ENCODE data around the gene ZBBX.

Gene ZBBX

DNA sequence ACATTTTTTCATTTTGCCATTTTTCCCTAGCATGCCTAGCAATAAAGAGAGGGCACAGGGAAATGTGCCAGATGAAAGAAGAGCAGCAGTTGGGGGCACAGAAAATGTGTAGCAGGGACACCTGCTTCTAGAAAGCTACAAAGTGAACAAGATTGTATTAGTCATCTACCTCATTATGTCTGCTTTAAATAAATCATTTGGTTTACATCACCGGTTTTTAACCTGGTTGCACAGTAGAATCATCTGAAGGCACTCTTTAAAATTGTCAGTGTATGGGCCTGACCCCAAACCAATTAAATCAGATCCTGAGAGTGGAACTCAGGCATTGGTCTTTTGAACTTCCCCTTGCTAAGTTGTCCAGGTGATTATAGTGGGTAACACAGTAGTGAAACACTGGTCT lies 73.8 kb downstream of the ZBBX start:
- no peak for DNase-seq (ENCODE audit: low spot score)

DNA sequence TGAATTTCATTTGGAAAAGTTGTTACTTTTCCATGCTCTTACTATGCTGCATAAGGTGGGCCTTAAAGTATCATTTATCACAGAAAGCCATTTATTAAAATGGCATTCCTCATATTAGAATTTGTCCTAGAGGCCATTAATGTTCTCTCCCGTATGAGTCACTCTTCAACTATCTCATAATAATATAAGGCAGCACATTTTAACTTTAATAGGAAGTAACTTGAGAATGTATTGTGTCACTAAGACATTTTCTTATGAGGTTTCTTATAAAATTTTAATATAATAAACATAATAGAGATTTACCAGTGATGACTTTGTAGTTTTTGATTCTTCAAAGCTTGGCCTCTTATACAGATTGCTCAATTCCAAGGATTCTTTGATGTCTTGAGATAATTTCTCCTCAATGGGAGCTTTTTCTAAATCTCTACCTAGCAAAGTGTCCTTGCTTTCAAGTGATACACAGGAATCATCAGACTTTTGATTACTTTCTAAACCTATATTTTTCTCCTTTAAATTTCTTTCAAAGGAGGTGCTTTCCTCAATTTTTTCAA lies 74.7 kb downstream of the ZBBX start:
- no peak for DNase-seq (ENCODE audit: low spot score)

DNA sequence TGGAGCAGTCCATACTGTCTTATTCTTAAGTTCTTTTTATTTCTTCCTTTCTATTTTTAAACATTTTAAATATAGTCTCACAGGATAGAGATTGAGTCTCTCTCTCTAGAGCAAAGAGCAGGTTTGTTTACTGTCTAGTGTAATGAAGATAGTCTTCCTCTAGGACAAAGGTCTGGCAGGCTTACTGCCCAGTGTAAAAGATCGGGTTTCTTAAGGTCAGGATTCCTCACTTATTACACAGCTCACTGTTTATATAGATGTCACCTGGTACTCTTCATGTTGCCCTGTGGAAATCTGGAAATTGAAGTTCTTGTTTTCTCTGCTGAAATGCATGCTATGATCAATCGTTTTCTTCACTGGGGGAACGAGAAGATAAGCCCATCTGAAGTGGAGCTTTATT lies 76.0 kb downstream of the ZBBX start:
- no peak for DNase-seq (ENCODE audit: low spot score)

DNA sequence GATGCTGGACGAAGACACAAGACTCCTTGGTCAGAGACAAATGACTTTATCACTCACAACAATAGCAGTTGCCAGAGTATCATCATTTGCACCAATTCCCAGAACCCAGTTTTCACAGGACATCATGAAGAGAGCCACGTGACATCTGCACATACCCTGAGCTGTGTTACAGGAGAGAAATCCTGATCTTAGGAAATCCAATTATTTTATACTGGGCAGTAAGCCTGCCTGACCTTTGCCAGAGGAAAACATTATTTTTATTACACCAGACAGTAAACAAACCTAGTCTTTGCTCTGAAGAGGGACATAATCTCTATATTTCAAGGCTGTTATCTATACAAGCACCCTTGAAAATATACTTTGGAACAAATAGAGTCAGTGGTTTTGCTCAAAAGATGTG lies 77.4 kb downstream of the ZBBX start:
- DNase-seq (ENCODE audit: low spot score): no peak

DNA sequence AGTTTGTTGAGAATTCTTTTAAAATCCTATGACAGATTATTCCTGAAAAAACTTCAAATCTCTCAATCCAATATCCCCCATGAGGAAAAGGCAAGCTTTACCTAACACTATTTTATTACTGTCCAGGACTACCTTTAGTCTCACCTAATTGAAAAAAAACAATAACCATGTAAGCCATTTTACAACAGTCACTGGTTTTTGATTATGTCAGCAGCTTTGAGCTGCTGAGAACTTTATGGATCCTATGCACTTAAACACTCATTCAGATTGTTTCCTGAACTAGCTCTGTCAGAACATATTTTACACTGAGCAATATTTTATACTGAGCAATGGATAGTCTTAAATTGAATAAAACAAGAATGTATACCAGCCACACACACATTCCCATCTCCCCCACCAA lies 79.9 kb downstream of the ZBBX start:
- DNase-seq (ENCODE audit: low spot score): no peak

DNA sequence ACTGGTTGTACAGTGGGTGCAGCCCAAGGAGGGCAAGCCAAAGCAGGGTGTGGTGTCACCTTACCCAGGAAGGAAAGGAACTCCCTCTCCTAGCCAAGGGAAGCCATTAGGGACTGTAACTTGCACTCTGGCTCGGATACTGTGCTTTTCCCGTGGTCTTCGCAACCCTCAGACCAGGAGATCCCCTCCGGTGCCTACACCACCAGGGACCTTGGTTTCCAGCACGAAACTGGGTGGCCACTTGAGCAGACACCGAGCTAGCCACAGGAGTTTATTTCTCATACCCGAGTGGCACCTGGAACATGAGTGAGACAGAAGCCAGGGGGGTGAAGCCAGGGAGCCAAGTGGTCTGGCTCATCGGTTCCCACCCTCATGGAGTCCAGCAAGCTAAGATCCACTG lies 90.7 kb downstream of the ZBBX start:
- DNase-seq (ENCODE audit: low spot score): no peak

DNA sequence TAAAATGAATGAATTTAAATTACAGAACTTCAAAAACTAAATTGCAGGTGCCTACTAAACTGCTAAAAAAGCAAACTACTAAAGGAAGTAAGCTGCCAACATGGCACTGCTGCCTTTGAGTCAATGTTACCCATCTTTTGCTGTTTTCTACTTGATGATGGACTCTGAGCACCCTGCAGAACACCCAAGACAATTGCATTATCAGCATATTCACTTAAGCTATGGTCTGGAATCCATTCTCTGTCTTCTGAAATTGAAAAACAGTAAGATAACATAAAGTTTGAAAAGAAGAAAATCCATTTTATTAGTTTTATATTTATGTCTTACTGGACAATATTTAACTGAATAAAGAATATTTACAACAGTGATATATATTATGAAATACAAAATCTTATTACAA lies 91.4 kb downstream of the ZBBX start:
- DNase-seq (ENCODE audit: low spot score): no peak

DNA sequence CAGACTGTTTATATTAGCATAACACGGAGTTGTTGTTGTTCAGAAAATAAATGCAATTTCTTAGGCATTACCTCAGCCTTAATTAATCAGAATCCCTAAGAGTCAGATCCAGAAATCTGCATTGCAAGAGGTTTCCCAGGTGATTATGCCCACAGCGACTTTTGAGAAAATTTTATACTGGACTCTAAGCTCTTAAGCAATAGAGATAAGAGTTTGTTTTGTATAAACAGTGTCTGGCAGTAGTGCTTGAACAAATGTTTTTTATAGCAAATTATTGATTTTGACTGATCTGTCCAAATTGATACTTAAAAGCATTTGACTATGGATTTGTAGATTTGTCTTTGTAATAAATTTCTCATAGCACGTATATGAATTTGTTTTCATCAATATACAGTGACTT lies 92.8 kb downstream of the ZBBX start:
- no peak for DNase-seq (ENCODE audit: low spot score)

DNA sequence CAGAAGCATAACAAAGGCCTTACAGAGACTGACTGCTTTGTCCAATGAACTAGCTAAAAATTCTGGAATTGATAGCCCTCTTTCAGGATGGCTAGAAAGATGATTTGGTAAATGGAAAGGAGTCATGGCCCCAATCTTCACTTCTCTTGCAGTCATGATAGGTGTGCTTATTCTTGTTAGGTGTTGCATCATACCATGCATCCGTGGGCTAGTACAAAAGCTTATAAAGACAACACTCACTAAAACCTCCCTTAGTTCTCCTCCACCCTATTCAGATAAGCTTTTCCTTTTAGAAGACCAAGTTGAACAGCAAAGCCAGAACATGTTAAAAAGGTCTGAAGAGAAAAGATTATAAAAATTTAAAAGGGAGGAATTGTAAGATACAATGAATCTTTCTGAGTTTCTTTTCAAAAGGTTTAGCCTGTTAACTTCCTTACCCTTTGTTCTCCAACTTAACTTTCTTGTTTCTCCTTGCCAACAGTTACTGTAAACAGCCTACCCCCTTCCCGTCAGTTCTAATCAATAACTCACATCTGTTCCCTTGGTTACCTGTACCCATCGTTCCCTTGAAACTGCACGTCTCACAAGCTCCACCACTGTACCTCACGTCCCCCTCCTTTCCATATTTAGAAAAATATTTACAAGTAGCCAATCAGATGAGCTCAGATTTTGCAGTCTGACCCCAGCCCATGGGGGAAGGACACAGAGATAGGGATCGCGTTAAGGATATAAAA lies 105.8 kb downstream of the ZBBX start:
- no peak for DNase-seq (ENCODE audit: low spot score)

DNA sequence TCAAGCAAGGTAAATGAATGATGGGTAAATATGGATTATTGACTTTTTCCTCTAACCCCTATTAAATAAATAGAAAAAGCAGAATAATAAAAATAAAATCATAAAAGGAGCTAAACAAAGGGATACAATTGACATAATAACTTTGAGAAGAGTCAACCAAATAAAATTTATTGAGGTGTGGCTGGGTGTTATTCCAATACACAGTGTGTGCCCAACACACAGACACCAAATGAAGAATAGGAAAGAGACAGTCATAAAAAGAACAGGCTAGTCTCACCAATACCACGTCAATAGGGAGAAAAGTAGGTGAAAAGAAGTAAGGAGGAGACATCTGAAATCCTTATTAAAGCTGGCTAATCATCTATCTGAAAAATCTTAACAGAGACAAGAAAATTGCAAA lies 127.1 kb downstream of the ZBBX start:
- no peak for DNase-seq (ENCODE audit: low spot score)

DNA sequence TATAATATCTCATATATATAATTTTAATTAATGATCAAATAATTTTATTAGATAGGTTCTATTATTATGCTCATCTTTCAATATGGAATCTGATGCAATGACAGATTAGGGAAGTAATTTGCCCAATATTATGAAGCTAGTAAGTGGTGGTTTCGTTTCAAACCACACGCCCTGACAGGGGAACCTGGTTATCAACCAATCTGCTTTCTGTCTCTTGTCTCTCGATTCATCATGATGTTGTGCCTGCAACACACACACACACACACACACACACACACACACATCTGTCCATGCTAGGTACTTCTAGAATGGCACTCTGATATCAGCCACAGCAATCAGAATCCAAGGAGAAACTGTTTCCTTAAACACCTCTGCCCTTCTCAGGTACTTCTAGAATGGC lies 128.4 kb downstream of the ZBBX start:
- no peak for DNase-seq (ENCODE audit: low spot score)

DNA sequence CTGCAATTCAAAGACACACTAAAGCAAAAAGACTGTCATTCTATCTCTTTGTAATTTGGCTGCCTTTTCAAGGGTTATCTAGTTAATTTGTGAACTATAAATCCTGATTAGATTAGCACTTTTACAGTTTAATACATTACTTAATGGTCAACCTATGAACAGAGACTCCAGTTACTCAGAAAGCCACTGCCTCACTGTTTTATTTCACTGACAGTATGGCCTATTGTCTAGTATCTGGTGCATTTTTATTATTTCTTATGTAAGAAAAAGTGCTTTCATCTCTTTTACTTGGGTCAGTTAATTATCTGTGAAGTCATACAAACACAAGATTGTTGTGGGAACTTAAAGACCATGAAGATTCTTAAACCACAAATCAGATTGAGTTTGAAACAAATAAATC lies 133.8 kb downstream of the ZBBX start:
- no peak for DNase-seq (ENCODE audit: low spot score)

DNA sequence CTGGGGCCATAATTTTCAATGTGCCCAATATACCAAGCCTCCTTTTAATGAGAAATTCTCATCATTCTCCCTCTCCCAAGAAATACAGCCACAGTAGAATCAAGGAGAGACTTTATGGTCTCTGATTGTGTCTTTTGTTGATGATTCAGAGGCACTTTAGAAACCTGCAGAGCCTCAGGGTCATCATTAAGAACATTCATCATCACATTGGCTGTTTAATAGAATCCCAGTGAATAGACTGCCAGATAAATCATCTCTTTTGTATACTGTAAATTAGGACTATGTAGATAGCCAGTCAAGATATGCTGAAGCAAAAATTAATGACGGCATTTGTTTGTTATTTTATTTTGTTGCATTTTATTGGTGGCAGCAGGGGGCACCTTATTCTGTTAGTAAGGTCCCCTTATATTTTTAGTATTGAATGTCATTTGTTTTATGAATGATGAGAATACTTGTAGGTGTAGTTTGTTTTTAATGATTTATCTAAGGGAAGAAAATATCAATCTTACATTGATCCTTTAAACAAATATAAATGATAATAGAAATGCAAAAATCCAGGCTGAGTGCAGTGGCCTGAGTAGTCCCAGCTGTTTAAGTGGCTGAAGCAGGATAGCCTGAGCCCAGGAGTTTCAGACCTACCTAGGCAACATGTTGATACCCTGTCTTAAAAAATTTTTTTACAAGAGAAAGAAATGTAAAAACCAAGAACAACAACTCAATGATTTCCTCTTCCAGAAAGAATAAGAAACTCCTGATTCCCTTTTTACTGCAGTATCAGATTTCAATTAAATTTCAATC lies 138.8 kb downstream of the ZBBX start:
- DNase-seq (ENCODE audit: low spot score): no peak

DNA sequence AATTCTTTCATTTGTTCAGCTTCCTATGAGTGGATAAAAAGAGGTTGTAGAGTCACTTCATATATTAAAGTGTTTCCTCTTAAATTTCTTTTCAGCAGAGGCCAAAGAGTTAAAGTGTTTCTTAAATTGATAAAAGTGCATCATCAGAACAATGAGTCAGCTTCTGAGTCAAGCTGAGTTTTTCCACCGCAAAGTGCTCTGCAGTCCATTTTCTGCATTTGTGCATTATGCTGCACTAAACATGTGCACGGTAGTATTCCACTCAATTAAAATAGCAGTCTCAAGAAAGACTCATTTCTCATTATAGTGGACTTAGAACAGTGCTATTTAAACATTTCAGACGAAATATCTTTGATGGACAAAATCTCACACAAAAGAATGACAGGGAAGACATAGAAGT lies 152.0 kb downstream of the ZBBX start:
- no peak for DNase-seq (ENCODE audit: low spot score)

DNA sequence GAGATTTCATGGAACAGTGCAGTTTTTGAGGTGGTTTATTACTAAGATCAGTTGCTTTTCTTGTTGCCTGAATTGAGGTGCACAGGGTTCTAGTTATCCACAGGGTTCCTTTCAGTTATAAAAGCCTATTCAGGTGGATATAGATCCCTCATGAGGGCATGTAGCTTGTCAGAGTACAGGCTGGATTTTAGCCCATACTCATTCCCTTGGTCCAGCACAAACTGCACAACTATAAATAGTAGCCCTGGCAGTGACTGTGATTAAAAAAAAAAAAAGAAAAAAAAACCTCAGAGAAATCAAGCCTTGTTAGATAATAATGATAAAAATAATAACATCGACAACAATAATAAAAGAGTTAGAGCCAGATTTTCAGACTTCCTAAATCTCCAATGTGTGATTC lies 154.3 kb downstream of the ZBBX start:
- no peak for DNase-seq (ENCODE audit: low spot score)

DNA sequence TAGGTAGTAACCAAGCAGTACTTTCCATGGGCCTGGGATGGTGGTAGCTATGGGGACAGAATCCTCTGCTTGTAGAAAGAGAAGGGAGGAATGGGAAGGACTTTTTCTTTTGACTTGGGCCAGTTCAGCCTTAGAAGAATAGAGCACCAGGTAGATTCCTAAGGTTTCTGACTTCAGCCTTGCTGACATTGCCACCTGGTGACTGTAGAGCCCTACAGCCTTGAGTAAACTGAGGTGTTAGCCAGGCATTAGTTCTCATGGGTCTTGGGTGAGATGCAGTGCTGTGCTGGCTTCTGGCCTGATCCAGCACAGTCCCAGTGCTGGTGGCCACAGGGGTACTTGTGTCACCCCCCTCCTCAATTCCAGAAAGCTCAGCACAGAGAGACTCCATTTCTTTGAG lies 171.1 kb downstream of the ZBBX start:
- DNase-seq (ENCODE audit: low spot score): no peak

DNA sequence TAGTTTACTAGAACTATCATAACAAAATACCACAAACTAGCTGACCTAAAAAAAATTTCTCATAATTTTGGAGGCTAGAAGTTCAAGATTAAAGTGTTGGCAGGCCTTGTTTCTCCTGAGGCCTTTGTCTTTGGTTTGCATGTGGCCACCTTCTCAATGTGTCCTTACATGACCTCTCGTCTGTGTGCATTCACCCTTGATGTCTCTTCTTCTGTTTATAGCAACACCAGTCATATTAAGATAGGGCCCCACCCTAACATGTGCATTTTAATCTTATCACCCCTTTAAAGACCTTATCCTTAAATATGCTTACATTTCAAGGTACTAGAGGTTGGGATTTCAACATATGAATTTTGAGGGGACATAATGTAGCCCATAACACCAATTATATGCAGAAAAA lies 177.0 kb downstream of the ZBBX start:
- no peak for DNase-seq (ENCODE audit: low spot score)

DNA sequence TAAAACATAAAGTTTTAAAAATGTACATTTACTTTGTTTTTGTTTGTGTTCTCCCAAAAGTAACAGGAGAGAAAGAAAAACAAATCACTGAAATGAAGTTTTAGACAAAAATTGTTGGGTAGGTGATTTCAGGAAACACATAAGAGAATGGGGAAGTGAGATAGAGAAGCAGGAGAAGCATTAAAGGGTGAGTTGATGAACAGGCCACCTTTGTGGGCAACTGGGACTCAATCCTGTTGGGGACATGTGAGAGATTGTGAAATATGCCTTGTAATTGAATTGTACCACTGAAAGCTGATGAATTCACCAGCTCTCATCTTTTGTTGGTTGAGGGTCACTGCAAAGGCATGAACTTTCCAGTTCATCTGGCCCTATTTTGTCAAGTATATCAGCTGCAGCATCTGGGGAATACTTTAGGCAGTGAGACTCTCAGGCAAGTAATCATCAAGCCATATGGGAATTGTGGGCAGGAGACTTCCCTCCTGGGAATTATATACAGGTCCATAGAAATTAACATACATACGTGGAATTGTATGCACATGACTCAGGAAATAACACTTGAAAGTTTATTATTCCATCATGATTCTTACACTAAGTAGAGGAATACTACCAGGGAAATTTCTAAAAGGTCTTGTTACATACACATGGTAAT lies 181.0 kb downstream of the ZBBX start:
- DNase-seq (ENCODE audit: low spot score): no peak
